Activated CD4-positive, alpha-beta T cell treated with anti-CD3 and anti-CD28 coated beads, Interleukin-10, Interleukin-2, amounts not matched to agents 100 ng/mL and 50 ng/mL, durations not matched to agents 16 hours and 8 hours (primary cell): Measurements from ENCODE around the gene MTM1.
A peak's percentile ranks its signal among the peaks of the same experiment; 100 is the strongest.

Source experiments
- DNase-seq: peaks from one replicate; pipeline ENCODE4 v3.0.0-alpha.2; 2020

MTM1 gene

DNA sequence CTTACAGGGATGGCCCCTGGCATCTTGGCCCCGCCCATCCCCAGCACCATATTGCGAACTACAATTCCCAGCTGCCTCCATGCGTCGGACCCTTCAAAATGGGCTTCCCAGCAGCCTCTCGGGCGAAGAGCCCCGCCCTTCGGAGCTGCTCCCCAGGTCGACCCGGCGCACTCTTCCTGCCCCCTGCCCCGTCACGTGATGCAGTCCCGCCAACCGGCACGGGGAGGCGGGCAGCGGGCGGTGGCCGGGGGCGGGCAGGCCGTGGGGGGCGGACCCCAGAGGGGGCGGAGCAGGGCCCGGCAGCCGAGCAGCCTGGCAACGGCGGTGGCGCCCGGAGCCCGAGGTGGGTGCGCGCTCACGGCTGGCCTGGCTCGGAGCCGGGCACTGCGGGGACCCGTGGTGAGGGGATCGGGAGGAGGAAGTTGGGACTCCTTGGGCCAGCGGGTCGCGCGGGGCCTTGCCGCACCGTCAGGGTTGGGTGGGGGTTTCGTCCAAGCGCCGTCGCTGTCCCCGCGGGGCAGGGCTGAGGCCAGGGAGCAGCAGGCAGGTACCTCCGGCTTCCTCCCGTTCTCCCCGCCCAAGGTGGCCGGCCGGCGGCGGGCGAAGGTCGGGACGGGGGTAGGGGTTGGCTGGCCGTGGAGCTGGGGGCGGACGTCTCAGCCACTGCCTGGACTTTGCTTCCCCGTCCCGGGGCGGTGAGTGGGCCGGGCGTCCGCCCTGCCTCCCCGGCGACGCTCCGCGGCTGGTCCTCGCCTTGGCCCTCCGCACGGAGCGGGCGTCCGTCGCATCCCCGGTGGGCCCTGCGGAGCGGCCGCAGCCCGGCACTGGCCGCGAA, at the start of gene MTM1:
Gene MTM1 (plus strand): TSS at position 302 of the 835 bp plus-strand sequence. CDS start 23,994 bp downstream, outside the sequence.
- peak; percentile 95 for DNase-seq

DNA sequence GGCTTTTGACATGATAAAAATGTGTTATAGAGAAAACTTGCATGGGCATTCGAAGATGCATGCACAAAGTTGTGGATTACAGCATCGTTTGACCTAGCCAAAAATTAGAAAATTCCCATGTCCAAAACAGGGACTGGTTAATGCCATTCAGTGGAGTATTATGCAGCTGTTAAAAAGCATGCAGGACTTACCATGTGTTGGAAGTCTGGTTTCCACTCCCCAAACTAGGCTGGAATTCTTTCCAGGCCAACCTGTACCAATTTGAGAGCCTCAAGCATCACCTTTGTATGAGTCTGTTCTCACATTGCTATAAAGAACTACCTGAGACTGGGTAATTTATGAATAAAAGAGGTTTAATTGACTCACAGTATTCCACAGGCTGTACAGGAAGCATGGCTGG, 45.9 kb upstream of the MTM1 start:
- no peak for DNase-seq

DNA sequence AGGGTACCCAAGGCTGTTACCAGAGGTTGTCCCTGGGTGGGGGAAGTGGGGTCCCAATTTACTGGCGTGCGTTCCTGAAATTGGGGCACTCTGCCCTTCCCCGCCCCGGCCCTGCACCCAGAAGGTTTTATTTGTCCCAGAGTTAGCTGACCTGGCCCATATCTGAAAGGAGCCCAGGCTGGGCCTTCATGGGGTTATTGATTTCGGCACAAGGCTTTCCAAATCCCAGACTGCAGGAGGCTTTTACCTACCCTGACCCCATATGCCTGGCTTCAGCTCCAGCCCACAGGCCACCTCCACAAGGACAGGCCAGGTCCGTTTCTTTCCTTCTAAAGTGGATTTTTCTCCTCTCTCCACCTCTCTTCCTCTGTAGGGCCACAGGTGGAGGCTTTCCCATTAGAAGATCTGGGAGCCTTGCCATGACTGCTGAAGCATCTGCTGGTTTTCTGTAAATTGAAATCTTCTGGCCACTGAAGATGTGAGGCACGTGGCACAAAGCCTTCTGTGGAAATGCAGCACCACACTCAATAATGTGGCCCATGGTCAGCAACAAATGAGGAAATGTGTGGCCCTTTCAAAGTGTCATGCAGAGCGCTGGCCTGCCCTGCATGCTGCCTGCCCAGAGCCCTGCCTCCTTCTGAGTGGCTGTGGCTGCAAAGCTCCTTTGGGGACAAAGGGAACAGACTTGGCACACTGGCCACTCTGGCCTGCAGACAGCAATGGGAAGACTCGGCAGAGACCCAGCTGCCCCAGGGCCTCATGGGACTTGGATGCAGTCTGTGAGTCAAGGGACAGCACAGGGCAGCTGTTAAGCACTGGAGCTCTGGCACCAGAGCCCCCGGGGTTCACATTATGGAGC, 43.1 kb upstream of the MTM1 start:
- DNase-seq = no peak

DNA sequence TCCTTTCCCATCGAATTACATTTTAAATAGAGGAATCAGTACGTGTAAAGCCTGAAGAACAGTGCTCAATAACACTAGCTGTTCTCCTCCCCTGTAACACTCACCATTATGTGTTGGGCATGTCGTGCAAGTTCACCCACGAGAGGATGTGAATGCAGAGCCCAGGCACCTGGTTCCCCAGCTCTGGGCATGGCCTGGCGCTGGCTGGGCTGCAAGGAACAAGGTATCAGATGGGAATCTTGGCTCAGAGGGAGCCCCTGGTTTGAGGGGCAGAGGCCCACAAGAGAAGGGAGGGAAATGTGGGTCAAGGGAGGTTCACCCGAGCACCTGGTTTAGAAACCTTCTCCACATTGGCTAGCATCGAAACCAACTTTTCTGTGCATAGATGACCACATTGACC, 41.7 kb upstream of the MTM1 start:
- no peak for DNase-seq

DNA sequence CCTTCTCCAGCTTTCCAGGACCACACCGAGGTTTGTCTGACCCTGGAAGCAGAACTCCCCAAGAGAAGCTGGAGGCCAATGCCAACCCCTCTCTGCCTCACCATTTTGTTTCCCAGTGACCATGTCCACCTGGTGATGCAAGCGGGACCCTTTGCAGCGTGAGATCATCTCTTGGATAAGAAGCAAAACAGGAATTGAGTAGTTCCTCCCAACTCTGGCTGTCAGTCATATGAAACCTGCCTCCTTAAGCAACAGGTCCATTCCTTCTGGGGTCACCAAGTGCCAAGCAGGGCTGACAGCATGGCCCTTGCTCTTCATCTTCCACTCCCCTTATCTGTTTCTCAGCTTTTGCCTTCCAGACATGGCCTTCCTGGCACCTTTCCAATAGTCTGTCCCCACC, 41.3 kb upstream of the MTM1 start:
- DNase-seq = no peak

DNA sequence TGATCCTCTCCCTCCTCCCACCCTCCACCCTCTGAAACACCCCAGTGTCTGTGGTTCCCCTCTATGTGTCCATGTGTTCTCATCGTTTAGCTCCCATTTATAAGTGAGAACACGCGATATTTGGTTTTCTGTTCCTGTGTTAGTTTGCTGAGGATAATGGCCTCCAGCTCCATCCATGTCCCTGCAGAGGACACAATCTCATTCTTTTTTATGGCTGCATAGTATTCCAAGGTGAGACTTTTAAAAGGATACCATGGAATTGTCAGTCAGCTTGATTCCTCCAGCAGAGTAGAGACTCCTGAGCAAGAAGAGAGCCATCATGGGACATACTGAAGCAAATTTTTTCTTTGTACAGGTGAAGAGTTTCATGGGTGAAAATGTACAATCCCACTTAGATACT, 38.8 kb upstream of the MTM1 start:
- DNase-seq = no peak

DNA sequence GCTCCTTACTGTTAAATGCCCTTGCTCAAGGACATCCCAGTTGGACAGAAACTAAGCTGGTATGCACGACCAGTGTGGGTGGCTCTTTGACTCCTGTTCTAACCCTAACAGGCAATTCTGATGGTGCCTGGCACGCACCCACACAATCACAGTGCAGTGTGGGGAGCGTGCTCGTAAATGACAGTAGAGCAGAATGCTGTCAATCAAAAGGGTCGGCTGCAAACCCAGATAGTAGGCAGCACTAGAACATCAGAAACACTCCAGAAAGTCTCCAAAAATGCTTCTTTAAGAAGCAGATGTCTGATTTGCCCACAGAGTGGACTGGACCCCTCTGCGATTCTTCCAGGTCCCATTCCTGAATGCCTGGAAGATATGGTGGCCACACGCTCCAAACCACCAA, 37.6 kb upstream of the MTM1 start:
- no peak for DNase-seq

DNA sequence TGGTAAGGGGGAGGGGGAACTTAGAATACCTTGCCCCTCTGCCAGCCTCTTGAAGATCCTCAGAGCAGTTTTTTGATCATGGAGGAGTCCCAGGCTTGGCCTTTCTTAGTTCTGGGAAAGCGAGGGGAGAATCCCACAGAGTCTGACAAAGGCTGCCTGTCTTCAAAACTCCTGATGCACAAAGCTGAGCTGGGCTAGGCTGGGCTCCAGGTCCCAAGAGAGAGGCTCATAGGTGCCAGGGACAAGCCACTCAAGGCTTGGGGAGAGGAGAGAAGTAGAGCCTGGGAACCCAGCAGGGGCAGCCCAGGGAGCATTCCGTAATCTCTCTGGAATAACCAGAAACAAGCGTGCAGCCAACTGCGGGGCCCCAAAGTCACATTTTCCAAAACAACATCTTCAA, 37.0 kb upstream of the MTM1 start:
- DNase-seq = no peak

DNA sequence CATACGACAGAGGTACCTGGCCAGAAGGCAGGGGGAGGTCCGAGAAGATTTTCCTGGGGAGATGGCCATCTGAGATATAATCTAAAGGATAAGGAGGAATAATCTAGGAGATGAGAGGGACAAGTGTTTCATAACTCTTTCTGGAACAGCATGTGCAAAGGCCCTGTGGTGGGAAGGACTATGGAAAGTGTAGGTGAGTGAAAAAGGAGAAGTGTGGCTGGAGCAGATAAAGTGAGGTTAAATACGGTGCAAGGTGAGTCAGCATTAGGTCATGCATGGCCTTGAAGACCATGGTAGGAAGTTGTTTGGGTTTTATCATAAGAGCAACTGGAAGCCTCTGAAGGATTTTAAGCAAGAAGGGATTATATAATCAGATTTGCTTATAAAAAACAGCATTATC, 34.6 kb upstream of the MTM1 start:
- DNase-seq = no peak

DNA sequence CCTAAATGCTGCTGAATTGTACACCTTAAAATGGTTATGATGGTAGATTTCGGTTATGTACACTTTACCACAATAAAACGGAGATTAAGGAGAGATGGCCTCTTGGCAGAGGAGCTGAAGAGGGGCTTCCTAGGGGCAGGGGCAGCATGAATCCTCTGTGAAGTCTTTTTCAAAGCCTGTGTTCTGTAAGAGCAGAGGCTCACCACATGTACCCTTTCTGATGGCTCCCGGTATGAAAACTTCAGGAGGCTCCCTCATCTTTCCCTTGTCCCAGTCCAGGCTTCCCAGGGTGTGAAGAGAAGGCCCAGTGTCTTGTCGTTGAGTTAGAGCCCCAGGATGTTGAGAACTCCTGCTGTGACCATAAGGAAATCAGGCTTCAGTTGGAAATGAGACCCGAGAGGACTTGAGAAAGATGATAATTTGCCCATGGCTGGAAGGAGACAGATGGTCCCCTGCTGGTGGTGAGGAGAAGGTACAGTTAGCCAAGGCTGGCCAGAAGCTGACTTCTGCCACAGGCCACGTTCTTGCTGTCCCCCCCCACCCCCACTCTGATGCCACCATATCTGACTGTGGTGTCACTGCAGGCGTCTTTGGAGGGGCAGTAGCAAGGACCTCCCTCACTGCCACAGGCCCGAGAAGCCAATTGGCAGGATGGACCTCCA, 31.8 kb upstream of the MTM1 start:
- no peak for DNase-seq

DNA sequence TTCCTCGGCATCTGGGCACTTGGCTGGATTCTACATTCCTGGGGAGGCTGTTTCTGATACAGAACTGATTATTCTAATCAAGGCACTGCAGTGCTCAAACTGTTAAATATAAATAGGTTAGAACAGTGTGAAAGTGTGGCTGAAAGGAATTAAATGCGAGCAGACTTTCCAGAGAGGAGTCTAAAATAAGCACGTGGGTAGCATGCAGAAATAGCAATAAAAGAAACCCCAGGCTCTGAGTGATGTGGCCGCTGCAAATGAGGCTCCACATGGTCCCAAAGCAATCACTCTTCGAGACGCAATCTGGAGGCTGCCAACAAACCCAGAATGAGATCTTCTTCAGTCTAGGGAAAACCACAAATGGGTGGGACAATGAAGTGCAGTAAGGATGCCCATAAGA, 30.6 kb upstream of the MTM1 start:
- no peak for DNase-seq

DNA sequence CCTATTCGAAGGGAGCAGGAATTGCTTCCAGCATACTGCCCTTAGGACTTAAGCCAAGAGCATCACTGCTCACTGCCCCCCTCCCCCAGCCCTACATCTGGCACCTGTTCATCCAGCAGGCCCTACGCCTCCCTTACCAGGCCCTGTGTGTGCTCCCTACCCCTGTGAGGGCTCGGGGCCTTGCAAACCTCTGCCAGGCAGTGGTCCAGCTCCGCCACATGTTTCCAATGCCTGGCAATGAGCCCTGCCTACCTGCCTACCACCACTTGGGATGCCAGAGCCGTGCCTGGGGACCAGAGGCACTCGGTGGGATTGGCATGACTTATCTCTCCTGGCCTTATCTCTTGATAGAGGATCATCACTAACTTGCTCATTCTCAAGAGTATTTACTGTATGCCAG, 27.5 kb upstream of the MTM1 start:
- no peak for DNase-seq

DNA sequence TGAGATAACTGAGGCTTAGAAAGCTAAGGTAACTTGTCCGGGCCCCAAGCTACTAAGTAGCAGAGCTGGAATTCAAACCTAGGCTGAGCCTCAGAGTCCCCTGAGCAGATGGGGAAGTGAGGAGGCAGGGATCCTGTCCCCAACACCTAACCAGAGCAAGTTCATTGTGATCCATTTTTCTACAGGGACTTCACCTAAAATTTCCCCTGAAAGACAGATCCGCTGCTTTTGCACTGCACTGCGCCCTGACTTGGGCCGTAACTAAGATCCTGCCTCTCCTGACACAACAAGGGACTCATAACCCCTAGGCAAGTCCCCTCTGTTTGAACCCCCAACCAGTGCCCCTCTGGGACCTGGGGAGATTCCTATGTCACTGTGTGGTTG, 25.6 kb upstream of the MTM1 start:
- DNase-seq = no peak

DNA sequence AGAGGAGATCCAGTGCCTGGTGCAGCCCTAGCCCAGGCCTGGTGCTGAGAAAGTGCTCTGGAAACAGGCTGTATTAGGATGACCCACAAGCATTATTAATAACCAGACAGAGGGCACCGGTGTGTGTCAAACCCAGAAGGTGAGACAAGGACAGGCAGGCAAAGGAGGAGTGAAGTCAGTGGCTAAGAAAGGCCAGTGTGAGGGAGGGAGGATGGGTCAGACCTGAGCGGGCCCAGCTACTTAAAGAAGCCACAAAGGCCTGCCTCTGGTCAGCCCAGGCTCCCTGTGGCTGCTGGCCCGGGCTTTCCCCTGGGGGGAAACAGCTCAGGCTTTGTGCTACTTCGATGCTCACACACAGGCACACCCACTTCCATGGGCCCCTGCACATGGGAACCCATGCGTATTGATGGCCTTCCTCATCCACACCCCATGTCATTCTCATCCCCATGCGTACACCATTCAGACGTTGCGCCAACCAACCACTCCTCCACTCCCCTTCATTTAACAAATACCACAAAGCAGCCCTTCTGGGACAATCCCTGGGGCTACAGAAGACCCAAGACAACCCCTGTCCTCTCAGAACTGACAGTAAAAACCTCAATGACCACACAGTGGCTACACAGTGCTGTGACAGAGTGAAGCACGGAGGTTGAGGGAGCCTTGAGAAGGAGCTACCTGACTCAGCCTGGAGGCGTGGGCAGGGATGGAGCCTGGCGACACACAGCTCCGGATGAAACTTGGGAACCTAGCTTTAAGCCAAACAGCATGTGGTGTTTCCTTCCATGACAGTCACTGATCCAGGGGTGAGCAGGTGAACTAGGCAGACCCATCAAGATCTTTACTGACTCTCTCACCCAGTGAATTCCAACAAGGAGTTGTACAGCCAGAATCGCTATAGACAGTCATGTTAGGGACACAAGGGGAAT, 24.9 kb upstream of the MTM1 start:
- no peak for DNase-seq

DNA sequence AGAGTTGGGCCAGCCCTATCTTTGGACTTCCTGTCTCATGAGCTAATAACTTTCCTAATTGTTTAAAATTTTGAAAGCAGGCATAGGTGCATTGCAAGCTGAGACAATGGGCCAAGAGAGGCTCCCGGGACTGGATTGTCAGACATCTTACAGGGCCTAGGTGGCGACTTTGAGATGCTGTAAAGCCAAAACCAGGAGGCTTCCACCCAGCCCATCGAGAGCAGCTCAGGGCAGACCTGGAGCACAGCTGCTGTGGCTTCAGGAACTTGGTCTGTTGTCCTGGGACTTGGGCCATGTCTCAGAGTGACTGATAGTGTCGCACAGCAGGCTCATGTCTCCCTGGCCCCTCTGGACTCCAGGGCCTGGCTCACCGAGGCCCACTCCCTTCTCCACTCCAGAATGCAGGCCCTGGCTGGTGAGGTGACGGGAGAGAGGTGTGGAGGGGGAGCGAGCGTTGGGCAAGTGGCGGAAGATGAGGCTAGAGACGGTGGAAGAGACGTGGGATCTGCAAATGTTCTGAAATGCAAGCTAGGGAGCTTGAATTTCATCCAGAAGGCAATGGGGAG, 24.1 kb upstream of the MTM1 start:
- DNase-seq = peak; percentile 23

DNA sequence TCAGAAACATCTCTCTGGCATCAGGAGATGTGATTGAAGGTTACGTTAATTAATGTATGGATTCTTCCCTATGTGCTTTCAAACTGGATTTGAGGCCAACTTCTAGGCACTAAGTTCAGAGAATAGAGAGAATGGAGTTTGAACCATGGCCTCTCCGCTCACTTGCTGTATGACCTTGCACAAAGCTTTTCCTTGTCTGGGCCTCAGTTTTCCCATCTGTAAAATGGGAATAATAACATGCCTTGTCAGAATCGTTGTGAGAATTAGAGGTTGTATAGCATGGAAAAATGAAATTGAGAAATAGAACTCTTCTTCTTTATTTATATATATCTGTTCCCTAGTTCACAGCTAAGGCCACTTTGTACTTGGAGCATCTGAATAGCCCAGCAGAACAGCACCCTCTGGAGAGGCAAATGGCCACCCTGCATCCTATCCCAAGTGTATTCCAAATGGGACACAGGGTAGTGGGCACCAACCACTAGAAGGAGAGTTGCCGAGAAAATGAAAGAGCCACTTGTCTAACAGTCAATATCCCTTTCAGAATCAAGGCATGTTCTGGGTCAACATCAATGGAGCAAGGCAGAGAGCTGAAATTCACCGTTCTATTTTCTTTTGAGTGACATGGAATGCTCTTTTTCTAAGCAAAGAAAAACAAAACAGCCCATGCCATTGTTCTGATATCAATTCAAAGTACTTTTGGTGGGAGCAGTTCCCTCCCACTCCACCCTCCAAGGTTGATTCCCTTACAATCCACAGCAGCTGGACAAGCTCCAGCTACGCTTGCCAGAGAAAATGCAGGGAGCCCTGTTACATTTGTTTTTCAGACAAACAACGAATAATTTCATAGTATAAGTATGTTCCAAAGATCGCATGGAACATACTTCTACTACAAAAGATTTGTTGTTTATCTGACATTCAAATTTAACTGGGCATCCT, 23.3 kb upstream of the MTM1 start:
- DNase-seq = no peak

DNA sequence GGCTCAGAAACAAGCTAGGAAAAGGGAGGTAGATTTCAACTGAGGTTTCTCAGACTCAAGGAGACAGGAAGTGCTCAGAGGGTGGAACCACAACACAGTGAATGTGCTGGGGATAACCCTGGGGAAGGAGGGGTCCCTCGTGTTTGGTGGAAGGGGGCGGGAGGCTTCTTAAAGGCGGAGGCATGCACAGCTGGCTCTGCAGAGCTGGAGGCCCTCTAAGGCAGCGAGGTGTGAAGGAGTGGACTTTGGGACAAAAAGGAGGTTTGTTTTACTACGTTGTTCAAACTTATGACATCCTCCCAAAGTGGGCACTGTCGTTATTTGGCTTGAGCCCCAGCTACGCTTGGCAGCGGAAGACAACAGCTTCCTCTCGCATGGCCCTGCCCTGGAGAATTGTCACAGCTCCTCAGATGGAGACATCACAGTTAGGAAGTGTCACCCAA, 21.7 kb upstream of the MTM1 start:
- no peak for DNase-seq

DNA sequence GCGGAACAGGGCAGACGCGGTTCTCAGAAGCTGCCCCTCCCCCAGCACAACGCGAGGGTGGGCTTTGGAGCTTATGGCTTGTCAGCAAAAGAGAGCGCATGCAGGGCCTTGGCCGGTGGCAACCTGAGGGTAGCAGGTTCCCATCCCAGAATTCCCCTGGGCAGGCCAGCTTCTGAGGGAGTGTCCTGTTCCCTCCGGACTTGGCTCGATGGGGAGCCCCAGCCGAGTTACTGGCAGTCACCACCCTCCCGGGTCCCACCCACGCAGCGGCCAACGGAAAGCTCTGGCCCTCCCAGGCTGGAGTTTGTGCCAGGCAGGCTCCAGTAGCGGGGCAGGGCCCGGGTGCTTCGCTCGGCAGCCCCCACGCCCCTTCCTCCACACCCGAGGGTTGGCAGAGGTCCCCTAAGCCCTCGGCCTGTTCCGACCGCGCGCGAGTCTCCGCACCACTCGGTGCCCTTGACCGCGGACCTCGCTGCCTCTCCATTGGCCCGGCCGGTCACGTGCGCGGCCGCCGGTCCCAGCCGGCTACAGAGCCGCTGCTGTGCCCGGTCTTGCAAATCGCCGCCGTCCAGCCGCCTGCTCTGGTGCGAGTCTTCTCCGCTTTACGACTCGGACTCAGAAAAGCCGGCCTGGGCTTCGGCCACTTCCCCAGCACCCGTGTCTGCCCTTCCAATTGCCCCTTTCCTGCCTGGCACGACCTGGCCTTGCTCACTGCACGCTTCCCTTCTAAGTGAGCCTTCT, 20.9 kb upstream of the MTM1 start:
- DNase-seq = no peak

DNA sequence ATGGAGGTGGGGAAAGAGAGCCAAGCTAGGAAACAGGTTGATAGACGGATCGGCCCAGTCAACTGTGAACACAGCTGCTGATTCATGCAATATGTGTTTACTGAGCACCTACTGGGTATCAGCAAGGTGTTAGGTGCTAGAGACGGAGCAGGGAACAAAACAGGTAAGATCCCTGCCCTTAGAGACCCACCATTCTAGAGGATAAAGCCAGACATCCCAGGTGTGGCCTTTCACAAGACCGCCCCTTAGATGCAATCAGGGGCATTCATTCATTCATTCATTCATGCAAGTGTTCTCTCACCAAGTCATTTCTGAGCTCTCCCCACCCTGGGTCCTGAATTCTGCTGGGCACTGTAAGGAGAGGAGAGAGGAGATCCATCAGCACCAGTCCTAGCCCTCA, 20.2 kb upstream of the MTM1 start:
- no peak for DNase-seq

DNA sequence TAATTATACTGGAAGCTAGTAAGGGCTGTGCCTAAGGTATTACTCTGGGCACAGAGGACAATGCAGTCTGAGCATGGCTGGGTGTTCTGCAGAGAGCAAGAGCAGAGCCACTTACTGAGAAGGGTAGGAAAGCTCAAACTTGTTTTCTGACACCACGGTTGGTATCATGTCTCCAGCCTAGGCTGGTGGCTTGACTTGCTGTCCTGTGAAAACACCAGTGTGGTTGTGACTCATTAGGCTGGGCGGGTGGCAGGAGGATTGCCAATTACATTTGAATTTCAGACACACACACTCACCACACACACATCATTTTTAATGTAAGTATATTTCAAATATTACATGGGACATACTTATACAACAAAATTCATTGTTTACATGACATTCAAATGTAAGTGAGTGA, 19.7 kb upstream of the MTM1 start:
- DNase-seq = peak; percentile 47
